ENCODE data around the gene DIP2B.

GRCh38 chr12:50746431-50746830 lies 241.6 kb downstream of the DIP2B start:
- TF ChIP-seq EZH2 (IDR thresholded peaks at IDR 0.05) (no peak), POLR2AphosphoS5 (IDR thresholded peaks at IDR 0.05; ENCODE audit: borderline replicate concordance, low read depth, low read length) (no peak)
